GM18498 (cell line): ENCODE measurements around the gene ACSL5.
"Not testable (repeated sequence)": the region's sequence is repeated elsewhere in the genome, so short reads cannot be mapped to it uniquely, and the experiment has no call there.

Experiments
- ATAC-seq: cut with Tn5 transposase; IDR thresholded peaks from one replicate; pipeline ENCODE4 v1.9.1; 2021; ENCODE audit warnings: mild to moderate bottlenecking, moderate library complexity; ENCODE audit not compliant: unreplicated experiment

ACSL5 gene

DNA sequence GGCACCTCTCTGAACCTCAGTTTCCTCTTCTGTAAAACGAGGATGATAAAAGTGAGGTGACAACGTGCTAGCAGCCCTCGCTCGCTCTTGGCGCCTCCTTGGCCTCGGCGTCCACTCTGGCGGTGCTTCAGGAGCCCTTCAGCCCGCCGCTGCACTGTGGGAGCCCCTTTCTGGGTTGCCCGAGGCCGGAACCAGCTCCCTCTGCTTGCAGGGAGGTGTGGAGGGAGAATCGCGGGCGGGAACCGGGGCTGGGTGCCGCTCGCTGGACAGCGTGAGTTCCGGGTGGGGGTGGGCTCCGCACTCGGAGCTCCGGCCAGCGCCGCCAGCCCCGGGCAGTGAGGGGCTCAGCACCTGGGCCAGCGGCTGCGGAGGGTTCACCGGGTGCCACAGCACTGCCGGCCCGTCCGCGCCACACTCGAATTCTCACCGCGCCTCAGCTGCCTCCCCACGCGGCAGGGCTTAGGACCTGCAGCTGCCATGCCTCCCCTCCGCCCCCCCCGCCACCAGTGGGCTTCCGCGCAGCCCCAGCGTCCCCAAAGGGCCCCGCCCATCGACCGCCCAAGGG, 24.3 kb upstream of the ACSL5 start:
- no peak for ATAC-seq

DNA sequence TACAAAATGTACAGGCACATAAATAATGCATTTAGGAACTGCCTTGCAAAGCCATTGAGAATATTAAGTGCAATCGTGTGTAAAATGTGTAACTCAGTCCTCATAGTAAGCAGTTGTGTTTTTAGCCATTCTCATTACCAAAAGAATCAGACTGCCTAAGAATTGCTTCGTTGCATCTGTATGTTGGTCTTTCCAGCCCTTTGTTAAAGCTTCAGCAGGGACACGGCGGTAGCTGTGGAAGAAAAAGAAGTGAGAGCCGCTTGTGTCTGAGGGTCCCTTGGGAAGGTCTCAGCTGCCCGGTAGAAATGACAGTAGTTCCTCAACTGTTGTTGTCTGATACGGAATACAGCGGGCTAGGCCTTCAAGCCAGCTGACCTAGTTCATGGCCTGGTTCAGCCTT, 22.8 kb upstream of the ACSL5 start:
- ATAC-seq, result no peak

- ATAC-seq, result no peak
These were observed 21.9 kb upstream of the ACSL5 start for GRCh38 chr10:112352044-112352443.

GRCh38 chr10:112353046-112353445, 20.9 kb upstream of the ACSL5 start:
- ATAC-seq, result no peak

- ATAC-seq, result no peak
These were observed 17.2 kb upstream of the ACSL5 start for GRCh38 chr10:112356686-112357085.

GRCh38 chr10:112359606-112360307, 14.2 kb upstream of the ACSL5 start:
- ATAC-seq, result no peak

GRCh38 chr10:112360308-112361270, 13.3 kb upstream of the ACSL5 start:
- ATAC-seq, result no peak

GRCh38 chr10:112361951-112362751, 11.8 kb upstream of the ACSL5 start:
- no peak for ATAC-seq

DNA sequence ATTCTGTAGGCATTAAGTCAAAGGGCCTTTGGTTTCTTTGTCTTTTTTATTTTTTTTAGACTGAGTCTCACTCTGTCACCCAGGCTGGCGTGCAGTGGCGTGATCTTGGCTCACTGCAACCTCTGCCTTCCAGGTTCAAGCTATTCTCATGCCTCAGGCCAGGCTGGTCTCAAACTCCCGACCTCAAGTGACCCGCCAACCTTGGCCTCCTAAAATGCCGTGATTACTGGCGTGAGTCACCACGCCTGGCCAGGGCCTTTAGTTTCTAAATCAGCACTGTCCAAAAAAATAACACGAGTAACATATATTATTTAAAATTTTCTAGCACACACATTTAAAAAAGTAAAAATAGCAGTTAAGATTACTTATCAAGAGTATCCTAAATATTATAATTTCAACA, 11.1 kb upstream of the ACSL5 start:
- ATAC-seq, result no peak

DNA sequence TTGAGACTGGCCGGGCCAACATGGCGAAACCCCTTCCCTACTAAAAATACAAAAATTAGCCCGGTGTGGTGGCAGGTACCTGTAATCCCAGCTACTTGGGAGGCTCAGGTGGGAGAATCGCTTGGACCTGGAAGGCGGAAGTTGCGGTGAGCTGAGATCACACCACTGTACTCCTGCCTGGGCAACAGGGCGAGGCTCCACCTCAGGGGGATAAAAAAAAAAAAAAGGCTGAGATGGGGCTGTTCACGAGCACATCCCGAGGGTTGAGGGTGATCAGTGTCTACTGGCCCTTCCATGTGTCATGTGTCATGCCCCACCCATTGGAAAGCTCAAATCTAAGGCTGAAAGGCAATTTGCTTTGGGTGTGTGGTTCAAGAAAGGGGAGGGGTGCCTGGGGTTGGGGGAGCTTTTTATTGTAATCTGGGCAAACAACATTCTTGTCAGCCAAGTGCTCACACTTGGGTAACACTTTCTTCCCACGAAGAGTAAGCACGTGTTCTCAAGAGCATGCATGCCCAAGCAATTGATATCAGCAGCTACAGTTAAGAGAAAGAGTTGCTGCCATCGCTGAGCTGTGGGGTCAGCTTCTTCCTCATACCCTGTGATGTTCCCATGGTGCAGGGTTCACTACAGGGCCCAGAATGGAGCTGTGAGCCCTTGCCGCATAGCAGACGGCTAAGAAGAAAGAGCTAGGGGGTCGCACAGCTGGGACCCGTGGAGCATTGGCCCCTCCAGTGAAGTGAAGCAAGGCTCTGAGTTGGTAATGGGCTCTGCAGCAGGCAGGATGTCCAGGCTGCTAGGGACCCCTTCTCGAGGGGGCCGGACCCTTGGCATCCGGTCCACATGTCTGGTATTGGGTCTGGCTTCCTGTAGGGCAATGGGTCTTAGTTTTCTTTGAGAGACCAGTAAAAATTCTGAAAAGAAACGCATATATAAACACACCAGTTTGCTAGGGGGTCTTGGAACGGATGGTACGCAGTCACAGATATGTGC, 9.9 kb upstream of the ACSL5 start:
- no peak for ATAC-seq

GRCh38 chr10:112365014-112365432, 8.9 kb upstream of the ACSL5 start:
- ATAC-seq, result no peak

- ATAC-seq, result no peak
These were observed 8.5 kb upstream of the ACSL5 start for GRCh38 chr10:112365451-112365850.

- ATAC-seq, result no peak
These were observed 6.9 kb upstream of the ACSL5 start for GRCh38 chr10:112366992-112367391.

DNA sequence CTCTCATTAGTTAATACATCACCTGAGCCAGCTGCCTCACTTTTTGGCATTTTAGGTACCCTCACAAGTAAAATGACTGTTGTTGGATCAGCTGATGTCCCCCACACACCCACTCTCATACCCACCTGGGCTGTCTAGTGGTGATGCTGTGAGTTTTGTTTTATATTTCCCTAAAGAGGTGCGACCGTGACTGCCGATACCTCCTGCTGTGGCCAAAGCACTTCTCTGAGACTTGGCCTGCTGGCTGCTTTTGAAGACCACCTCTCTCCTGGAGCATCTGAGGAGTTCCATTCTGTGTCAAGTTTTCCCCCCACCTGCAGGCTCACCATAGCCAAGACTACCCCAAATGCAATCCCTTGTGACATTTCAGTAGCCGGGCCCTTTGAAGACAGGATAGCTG, 6.4 kb upstream of the ACSL5 start:
- ATAC-seq, result no peak

DNA sequence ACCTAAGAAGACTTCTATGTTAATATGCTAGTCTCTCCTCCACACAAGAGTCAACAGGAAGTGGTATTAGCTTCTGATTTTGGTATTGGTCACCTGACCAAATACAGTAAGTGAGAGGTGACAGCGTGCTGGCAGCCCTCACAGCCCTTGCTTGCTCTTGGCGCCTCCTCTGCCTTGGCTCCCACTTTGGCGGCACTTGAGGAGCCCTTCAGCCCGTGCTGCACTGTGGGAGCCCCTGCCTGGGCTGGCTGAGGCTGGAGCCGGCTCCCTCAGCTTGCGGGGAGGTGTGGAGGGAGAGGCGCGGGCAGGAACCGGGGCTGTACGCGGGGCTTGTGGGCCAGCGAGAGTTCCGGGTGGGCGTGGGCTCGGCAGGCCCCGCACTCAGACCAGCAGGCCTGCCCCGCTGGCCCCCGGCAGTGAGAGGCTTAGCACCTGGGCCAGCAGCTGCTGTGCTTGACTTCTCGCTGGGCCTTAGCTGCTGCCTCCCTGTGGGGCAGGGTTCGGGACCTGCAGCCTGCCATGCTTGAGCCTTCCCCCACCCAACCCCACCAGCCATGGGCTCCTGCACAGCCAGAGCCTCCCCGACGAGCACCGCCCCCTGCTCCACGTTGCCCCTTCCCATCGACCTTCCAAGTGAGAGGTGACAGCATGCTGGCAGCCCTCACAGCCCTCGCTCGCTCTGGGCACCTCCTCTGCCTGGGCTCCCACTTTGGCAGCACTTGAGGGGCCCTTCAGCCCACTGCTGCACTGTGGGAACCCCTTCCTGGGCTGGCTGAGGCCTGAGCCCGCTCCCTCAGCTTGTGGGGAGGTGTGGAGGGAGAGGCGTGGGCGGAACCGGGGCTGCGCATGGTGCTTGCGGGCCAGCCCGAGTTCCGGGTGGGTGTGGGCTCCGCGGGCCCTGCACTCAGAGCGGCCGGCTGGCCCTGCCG, 4.2 kb upstream of the ACSL5 start:
- peak; percentile 96 for ATAC-seq

GRCh38 chr10:112370424-112370819, 3.5 kb upstream of the ACSL5 start:
- ATAC-seq, result no peak

DNA sequence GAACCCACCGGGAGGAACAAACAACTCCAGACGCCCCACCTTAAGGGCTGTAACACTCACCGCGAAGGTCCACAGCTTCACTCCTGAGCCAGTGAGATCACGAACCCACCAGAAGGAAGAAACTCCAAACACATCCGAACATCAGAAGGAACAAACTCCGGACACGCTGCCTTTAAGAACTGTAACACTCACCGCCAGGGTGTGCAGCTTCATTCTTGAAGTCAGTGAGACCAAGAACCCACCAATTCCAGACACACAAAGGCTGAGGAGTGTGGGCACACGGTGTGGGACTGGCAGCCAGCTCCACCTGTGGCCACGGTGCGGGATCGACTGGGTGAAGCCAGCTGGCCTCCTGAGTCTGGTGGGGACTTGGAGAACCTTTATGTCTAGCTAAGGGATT, 2.6 kb upstream of the ACSL5 start:
- not testable (repeated sequence) for ATAC-seq

DNA sequence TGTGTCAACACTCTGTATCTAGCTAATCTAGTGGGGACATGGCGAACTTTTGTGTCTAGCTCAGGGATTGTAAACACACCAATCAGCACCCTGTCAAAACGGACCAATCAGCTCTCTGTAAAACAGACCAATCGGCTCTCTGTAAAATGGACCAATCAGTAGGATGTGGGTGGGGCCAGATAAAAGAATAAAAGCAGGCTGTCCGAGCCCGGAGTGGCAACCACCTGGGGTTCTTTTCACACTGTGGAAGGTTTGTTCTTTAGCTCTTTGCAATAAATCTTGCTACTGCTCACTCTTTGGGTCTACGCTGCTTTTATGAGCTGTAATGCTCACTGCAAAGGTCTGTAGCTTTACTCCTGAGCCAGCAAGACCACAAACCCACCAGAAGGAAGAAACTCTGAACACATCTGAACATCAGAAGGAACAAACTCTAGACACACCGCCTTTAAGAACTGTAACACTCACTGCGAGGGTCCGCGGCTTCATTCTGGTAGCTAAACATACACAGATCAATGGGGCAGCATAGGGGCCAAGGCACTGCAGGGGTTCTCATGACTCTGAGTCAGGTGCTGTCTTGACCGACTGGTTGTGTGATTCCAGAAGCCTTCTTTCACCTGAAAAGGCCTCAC, 1.6 kb upstream of the ACSL5 start:
- not testable (repeated sequence) for ATAC-seq
